ENCODE data around the gene PLK5.

DNA sequence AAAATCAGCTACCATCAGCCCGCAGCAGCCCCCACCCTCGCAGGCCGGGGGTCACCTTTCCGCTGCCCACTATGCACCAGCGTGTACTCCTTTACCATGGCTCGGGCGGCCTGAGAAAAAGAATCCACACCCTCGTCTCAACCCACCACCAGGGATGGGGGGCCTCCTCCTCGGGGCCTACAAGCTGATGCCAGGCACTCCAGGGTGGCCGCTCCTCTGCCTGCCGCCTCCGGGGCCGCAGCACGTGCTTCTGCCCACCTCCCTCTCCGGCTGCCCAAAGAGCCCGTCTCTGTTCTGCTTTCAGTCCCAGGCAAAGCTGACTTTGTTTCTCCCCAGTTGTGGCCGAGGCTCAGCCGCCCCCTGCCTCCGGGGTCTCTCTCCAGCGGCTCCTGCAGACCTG is 55.3 kb downstream of the PLK5 start:
- TF ChIP-seq CTCF (IDR thresholded peaks at IDR 0.05; ENCODE audit: low read depth, low read length, missing input control) (no peak), JUND (IDR thresholded peaks at IDR 0.05) (no peak), HNF4A (conservative IDR thresholded peaks at IDR 0.05) (no peak), RXRA (IDR thresholded peaks at IDR 0.05) (no peak), MAX (IDR thresholded peaks at IDR 0.05) (no peak), RAD21 (IDR thresholded peaks at IDR 0.05) (no peak), SP1 (IDR thresholded peaks at IDR 0.05) (no peak), TAF1 (conservative IDR thresholded peaks at IDR 0.05) (no peak), GABPA (IDR thresholded peaks at IDR 0.05 in 1 of 2, conservative IDR thresholded peaks at IDR 0.05 in 1 of 2) (no peak), FOXA1 (IDR thresholded peaks at IDR 0.05) (no peak), HNF4G (IDR thresholded peaks at IDR 0.05) (no peak)
- TF ChIP-seq, protein P1, sequence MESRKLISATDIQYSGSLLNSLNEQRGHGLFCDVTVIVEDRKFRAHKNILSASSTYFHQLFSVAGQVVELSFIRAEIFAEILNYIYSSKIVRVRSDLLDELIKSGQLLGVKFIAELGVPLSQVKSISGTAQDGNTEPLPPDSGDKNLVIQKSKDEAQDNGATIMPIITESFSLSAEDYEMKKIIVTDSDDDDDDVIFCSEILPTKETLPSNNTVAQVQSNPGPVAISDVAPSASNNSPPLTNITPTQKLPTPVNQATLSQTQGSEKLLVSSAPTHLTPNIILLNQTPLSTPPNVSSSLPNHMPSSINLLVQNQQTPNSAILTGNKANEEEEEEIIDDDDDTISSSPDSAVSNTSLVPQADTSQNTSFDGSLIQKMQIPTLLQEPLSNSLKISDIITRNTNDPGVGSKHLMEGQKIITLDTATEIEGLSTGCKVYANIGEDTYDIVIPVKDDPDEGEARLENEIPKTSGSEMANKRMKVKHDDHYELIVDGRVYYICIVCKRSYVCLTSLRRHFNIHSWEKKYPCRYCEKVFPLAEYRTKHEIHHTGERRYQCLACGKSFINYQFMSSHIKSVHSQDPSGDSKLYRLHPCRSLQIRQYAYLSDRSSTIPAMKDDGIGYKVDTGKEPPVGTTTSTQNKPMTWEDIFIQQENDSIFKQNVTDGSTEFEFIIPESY (IDR thresholded peaks at IDR 0.05), result no peak
- TF ChIP-seq, protein P2, sequence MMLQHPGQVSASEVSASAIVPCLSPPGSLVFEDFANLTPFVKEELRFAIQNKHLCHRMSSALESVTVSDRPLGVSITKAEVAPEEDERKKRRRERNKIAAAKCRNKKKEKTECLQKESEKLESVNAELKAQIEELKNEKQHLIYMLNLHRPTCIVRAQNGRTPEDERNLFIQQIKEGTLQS (IDR thresholded peaks at IDR 0.05), result no peak
- TF ChIP-seq, protein P3, sequence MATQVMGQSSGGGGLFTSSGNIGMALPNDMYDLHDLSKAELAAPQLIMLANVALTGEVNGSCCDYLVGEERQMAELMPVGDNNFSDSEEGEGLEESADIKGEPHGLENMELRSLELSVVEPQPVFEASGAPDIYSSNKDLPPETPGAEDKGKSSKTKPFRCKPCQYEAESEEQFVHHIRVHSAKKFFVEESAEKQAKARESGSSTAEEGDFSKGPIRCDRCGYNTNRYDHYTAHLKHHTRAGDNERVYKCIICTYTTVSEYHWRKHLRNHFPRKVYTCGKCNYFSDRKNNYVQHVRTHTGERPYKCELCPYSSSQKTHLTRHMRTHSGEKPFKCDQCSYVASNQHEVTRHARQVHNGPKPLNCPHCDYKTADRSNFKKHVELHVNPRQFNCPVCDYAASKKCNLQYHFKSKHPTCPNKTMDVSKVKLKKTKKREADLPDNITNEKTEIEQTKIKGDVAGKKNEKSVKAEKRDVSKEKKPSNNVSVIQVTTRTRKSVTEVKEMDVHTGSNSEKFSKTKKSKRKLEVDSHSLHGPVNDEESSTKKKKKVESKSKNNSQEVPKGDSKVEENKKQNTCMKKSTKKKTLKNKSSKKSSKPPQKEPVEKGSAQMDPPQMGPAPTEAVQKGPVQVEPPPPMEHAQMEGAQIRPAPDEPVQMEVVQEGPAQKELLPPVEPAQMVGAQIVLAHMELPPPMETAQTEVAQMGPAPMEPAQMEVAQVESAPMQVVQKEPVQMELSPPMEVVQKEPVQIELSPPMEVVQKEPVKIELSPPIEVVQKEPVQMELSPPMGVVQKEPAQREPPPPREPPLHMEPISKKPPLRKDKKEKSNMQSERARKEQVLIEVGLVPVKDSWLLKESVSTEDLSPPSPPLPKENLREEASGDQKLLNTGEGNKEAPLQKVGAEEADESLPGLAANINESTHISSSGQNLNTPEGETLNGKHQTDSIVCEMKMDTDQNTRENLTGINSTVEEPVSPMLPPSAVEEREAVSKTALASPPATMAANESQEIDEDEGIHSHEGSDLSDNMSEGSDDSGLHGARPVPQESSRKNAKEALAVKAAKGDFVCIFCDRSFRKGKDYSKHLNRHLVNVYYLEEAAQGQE (IDR thresholded peaks at IDR 0.05), result no peak
